CD4-positive, alpha-beta T cell treated with Interleukin-17A for 1 hour (primary cell): ENCODE data around the gene GLIS2.

Experiments
- DNase-seq: peaks from one replicate; pipeline ENCODE4 v3.0.0-alpha.2; 2020

The GLIS2 gene

DNA sequence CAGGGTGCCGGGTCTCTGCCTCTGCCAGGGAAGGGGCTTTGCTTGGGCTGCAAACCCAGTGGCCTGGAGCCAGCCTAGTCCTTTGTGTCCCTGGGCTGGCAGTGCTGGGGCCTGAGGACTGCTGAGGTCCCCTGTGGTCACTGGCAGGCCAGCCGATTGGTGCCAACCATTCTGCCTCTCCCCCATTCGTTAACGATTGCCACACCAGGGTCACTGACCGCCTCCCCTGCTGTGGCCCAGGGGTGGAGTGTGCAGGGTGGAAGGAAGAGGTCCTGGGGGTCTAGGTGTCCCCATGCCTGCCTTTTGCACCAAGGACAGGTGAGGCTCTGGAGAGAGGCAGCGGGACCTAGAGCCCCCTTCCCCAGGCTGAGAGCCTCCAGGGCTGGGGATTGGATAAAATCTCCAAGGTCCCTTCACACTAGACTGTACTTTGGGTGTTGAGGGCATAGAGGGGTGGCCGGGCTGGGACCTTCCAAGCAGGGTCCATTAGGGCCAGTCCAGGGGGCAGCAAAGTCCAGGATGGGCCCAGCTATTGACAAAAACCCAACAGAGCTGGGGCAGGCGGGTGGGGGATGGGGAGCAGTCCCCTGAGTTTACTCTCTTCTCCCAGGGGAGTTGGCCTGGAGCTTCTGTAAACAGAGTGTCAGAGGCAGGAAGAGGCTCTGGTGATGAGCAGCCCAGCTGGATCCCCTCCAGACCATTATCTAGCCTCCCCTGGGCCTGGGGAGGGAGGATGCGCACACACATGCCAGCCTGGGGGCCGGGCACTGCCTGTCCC lies 56.9 kb downstream of the GLIS2 start:
- no peak for DNase-seq

- DNase-seq: no peak
Measured at GRCh38 chr16:4373356-4373908, 57.6 kb downstream of the GLIS2 start.

DNA sequence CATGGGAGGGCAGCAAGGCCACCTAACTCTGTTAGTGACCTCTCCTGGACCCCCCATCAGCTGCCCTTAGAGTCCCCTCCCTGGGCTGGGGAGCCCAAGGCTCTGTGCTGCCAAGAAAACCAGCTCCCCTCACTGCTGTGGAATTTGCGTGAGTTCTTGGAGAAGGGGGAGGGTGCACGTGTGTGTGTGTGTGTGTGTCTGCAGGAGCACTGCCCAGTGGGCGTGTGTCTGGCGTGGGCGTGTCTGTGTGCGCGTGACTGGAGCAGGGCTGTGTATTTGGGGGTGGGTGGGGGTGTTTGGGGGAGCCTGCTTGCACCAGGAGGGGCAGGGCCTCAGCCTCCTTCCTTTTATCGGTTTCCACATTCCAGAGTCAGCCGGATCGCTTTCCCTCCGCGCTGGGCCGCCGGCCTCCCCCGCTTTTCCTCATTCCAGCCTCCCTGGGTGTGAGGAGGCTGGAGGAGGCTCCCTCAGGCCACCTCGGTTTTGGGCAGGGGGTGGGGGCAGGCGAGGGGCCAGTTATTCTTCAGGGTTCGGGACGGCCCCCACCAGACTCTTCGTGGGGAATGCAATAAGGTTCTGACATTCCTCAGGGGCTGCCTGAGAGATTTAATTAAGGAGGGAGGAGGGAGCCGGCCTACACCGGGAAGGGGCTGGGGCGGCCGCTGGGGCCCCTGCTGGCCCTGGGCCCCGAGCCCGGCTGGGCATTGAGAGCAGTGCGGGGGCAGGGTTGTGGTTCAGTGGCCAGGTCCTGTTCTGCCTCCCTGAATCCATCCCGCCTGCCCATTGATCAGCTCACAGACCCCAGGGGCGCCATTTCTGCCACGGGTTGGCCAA lies 58.3 kb downstream of the GLIS2 start:
- no peak for DNase-seq

DNA sequence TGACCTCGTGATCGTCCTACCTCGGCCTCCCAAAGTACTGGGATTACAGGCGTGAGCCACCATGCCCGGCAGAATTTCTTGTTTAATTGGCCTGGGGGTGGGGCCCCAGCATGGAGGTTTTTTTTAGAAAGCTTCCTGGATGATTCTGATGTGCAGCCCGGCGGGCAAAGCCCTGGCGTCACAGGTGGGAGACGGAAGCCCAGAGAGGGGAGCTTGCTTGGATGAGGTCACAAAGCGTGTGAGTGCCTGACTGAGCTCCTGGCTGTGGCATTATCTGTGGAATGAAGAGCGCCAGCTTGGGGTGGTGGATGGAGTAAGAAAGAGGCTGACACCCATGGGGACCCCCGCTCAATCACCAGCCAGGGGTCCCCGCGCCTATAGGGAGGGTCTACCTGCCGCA lies 59.9 kb downstream of the GLIS2 start:
- DNase-seq: no peak

DNA sequence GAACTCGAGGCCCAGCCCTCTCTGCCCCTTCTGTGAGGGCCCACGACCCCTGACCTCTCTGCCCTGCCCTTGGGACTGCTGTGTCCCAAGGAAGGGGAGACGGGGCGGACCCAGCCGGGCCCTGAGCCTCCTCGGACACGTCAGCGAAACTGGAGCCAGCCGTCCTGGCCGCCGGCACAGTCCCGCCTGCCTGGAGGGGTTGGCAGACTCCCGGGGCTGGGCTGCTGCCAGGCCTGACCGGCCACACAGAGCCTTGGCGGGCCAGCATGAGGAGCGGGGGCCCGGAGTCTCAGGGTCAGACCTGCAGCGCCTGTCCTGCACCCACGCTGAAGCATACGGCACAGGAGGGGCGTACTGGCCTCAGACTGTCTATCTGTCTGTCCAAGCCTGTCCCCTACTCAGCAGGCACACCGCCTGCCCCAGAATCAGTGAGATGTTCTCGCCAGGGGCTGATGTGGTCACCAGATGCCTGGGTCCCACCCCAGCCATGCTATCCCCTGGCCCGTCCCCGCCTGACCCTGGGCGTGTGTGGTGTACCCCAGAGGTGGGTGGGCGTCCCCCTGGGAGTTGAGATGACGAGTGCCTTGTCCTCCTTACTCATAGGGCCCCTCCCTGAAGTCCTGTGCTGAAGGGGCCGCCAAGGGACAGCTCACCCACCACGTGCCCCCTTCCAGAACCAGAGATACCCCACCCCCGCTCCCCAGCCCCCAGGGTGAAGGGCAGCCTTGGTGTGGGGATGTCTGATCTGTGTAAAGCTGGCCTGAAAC lies 60.4 kb downstream of the GLIS2 start:
- DNase-seq: no peak

- DNase-seq: no peak
Measured at GRCh38 chr16:4376893-4377572, 61.2 kb downstream of the GLIS2 start.

DNA sequence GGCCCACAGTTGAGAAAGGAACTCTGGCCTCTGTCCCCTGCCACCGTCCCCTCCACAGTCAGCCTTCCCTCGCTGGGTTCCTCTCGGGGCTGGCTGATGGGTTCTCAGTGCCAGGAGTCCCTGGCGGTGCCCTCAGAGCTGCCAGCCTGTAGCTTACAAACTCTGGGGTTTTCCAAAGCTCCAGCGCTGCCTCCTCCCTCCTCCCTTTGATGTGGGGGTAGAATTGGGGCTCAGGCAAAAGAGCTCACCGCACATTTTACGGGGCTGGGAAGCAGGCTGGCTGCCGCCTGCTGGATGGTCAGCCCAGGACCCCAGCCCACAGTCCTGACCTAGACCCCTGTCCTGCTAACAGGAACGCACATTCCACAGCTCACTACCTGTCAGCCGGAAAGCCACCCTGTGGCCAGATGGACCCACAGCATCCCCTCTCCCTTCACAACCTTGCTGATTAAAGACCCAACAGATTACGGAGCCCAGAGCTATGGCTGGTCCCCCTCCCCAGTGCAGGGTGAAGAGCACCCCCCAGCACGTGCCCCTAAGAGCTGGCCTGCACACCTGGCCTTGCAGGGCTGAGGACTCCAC lies 61.8 kb downstream of the GLIS2 start:
- DNase-seq: no peak

DNA sequence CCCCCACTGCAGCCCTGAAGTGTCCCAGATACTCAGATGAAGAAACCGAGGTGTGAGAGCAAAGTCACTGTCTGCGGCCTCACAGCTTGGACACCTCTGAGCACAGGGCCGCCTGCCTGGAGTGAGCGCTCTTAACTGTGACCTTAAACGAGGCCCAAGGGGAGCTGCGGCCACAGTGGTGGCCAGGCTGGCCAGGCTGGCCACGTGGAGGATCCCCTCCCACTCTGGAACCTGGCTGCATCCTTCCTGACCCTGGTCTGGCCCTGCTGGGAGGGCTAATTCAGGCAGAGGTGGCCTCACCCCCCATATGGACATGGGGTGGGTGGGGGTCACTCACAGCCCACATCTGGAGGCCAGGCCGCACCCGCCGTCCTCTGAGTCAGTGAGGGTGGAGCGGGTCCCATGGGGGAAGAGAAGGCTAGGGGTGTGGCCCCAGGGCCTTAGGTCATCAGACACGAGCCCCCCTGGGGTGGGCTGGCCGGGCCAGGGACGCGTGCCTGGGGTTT lies 62.3 kb downstream of the GLIS2 start:
- DNase-seq: no peak

DNA sequence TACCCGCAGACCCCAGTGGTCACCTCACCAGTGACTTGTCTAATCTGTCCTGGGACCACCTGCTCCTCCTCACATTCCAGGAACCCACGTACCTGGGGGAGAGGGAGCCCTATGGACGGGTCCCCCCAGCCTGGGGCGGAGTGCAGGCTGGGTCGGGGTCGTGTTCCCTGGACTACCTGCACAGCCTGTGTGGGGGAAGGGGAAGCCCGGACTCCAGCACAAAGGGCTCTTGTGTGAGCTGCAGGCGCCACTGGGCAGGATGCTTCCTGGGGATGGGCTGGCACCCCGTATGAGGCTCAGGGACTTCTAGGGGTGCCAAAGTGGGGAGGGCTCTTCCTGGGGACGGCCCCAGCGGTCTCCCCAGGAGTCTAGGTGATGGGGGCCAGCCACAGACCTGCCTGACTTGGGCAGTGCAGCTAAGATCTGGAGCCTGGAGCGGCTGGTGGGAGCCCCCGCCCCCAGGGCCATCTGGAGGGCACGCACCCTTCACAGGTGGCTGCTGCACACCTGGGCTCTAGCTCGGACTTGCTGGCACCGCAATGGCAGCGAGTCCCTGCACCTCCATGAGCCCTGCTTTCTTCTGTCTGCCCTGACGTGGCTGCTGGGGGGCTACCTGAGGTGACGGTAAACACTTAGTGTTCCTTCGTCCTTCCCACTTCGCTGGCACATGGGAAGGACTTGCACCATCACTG lies 63.3 kb downstream of the GLIS2 start:
- no peak for DNase-seq

DNA sequence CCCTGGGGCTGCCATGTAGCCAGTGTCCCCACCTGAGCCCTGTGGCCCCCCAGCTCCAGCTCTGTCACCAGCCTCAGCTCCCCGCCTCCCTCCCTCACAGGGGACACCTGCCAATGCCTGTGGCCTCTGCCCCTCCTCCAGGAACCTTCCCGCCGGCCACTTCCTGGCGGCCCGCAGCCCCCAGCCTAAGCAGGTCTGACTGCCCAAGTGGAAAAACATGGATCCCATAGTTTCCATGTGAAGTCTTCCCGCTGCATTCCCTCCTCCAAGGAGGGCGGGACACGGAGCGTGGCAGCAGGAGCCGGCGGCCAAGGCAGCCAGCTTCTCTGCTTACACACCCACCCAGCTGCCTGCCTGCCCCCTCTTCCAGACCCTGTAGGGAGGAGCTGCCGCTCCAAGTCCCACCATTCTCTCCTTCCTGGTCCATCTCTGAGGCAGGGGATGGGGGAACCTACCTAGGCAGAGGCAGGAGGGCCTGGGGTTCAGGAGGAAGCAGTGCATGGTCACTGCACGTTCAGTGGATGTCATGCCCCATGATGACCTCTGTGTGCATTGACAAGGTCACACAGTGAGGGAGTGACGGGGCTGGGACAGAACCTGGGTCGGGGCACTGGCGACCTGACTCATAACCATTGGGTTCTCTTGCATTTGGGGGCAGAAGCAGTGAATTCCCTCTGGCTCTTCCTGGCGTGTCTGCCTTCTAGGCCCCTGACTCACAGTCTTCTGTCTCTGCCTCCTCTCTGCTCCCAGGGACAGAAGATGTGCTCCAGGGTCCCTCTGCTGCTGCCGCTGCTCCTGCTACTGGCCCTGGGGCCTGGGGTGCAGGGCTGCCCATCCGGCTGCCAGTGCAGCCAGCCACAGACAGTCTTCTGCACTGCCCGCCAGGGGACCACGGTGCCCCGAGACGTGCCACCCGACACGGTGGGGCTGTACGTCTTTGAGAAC lies 64.5 kb downstream of the GLIS2 start:
- no peak for DNase-seq

GRCh38 chr16:4381072-4381934 lies 65.4 kb downstream of the GLIS2 start:
- DNase-seq: no peak

DNA sequence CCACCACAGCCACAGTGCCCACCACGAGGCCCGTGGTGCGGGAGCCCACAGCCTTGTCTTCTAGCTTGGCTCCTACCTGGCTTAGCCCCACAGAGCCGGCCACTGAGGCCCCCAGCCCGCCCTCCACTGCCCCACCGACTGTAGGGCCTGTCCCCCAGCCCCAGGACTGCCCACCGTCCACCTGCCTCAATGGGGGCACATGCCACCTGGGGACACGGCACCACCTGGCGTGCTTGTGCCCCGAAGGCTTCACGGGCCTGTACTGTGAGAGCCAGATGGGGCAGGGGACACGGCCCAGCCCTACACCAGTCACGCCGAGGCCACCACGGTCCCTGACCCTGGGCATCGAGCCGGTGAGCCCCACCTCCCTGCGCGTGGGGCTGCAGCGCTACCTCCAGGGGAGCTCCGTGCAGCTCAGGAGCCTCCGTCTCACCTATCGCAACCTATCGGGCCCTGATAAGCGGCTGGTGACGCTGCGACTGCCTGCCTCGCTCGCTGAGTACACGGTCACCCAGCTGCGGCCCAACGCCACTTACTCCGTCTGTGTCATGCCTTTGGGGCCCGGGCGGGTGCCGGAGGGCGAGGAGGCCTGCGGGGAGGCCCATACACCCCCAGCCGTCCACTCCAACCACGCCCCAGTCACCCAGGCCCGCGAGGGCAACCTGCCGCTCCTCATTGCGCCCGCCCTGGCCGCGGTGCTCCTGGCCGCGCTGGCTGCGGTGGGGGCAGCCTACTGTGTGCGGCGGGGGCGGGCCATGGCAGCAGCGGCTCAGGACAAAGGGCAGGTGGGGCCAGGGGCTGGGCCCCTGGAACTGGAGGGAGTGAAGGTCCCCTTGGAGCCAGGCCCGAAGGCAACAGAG lies 66.3 kb downstream of the GLIS2 start:
- no peak for DNase-seq

DNA sequence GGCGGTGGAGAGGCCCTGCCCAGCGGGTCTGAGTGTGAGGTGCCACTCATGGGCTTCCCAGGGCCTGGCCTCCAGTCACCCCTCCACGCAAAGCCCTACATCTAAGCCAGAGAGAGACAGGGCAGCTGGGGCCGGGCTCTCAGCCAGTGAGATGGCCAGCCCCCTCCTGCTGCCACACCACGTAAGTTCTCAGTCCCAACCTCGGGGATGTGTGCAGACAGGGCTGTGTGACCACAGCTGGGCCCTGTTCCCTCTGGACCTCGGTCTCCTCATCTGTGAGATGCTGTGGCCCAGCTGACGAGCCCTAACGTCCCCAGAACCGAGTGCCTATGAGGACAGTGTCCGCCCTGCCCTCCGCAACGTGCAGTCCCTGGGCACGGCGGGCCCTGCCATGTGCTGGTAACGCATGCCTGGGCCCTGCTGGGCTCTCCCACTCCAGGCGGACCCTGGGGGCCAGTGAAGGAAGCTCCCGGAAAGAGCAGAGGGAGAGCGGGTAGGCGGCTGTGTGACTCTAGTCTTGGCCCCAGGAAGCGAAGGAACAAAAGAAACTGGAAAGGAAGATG lies 67.0 kb downstream of the GLIS2 start:
- no peak for DNase-seq

DNA sequence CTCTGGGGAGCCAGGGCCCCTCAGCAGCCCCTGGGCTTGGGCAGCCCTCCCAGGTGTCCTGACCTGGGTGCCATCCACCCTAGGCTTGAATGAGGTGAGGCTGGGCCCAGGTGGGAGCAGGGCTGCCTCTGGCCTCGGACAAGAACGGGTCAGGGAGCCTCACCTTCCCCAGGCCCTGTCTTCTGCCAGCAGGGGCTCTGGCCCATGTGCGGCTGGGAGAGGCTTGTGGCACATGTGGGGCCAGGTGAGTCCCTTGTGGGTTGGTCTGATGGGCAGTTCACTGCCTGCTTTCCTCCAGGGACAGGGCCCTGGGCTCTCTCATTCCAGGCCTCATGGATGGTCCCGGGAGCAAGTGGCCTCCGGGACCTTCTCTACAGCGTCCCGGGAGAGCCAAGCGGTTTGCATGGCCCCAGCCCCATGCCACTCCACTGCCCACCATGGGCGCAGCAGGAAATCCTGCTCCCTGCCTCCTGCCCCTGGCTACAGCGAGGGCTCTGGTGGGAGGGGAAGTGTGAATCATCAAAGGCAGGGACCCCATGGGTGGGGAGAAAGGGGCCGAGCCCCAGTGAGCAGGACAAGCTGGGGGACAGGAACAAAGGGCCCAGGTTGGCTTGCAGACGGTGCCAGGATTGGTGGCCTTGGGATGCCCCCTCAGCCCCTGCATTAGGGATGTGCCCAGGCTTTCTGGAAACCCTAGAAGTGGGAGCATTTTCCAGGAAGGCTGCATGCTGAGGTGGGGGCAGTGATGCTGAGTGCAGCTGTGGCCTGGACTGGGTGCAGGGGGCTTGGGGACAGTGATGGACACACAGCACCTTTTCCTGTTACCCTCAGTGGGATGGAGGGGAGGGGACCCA lies 68.0 kb downstream of the GLIS2 start:
- no peak for DNase-seq

GRCh38 chr16:4384509-4384942 lies 68.7 kb downstream of the GLIS2 start:
- DNase-seq: no peak

DNA sequence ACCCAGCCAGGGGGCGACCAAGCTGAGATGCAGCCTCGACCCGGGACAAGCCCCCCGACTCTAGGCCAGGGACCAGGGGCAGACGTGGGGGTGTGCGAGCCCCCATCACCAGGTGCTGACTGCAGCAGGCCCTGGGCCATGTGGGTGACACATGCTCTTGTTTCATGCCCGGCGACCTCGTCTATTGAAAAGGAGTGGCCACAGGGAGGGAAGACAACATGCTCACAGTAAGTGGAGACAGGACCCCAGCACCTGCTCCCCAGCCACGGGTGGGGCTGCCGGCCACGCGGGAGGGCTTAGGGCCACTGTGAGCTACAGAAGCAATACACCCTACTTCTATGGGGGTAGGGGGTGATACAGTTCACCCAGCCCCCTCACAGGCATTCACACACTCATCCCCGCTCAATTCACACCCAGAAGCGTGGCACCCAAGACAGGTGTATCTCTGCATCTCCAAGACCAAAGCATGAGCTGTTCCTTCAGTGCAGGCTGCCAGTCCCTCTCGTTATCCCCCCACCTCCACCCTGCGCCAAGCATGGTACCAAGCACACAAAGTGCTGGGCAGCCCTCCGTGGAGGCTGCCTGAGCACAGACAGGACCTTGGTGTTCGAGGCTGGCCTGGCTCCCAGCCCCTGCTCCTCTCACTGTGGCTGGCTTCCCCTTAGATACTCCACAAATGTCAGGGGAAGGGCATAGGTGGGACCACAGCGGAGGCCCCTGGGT lies 69.4 kb downstream of the GLIS2 start:
- DNase-seq: no peak
